Duodenal mucosa (tissue), 2 donors: ENCODE results near the gene CARHSP1.

Experiments
- H3K27ac ChIP-seq: one replicate; pipeline ENCODE4 v1.7.0; 2013; ENCODE audit warnings: low read depth, low read length
- H3K27me3 ChIP-seq, 2 donors: one replicate each; pipeline ENCODE4 v1.7.0; 2013; ENCODE audit warnings: low read length in 2 of 2, control low read depth in 1 of 2; ENCODE audit not compliant: insufficient read depth in 2 of 2, control insufficient read depth in 1 of 2
- H3K36me3 ChIP-seq, 2 donors: one replicate each; pipeline ENCODE4 v1.7.0; 2013; ENCODE audit warnings: low read length in 2 of 2, control low read depth in 1 of 2; ENCODE audit not compliant: insufficient read depth in 2 of 2, control insufficient read depth in 1 of 2
- H3K4me1 ChIP-seq, 2 donors: one replicate each; pipeline ENCODE4 v1.7.0; 2013; ENCODE audit warnings: low read length in 2 of 2, control low read depth in 1 of 2; ENCODE audit not compliant: insufficient read depth in 2 of 2, control insufficient read depth in 1 of 2
- H3K4me3 ChIP-seq, 2 donors: one replicate each; pipeline ENCODE4 v1.7.0; 2013; ENCODE audit warnings: low read length in 2 of 2, low read depth in 1 of 2
- H3K9ac ChIP-seq, 2 donors: one replicate each; pipeline ENCODE4 v1.7.0; 2013; ENCODE audit warnings: low read length in 2 of 2, low read depth in 1 of 2
- H3K9me3 ChIP-seq, 2 donors: one replicate each; pipeline ENCODE4 v1.7.0; 2013; ENCODE audit warnings: low read length in 2 of 2, control low read depth in 1 of 2; ENCODE audit not compliant: control insufficient read depth in 1 of 2

The CARHSP1 gene

DNA sequence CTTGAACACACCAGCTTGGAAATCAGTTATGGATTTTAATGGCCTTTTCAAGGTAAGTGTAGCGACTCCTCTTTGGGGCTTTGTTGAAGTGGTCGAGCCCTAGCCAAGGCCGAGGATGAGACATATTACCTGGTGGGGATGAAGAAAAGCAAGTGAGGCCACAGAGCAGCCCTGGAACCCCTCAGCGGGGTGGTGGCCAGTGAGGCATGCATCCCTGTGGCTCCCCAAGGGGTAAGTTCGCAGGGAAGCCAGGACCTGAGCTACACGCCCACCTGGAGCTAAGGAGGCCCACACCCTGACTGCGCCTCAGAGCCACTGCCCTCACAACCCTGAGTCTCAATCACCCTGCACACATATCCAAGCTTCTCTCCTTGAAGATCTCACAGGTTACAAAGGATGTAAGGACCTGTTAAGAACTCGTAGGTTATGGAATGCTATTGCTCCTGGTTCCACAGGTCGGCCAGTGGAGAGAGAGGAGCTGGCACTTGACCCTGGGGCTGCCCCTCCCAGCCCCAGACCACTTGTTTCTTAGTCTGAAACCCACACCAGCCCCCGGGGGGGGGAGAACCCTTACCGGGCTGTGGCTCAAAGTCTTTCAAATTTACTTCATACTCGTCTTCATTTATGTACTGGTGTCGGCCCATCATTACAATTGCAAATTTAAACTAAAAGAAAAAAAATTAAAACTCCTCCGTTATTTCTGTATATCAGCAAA, 25.3 kb upstream of the CARHSP1 start:
- Histone ChIP-seq H3K36me3 (peaks cover 74 to 96% of the 10 kb centered on the region in 2 donors), H3K27me3 (no peaks in the 10 kb centered on the region), H3K9ac (no peak overlapping the region), H3K4me3 (no peak overlapping the region), H3K27ac (no peak overlapping the region), H3K4me1 (peaks cover 6 to 8% of the 10 kb centered on the region in 2 donors), H3K9me3 (no peaks in the 10 kb centered on the region)

DNA sequence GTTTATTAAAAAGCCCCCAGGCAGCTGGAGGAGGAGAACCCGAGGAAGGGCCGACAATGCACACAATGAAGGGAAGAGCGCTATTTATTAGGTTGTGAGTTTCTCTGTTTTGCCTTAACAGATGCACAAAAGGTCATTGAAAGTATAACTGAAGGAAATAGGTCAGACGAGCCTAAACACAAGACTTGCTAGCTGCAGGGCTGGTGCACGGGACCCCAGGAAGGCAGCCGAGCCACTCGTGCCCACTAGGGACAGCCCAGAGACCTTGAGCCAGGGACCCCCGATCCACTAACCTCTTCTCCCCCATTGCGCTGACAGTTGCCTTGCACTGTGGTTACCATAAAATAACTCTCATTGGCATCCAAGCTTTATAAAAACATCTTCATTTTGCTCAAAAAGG, 24.6 kb upstream of the CARHSP1 start:
- Histone ChIP-seq H3K9ac (no peak overlapping the region), H3K27me3 (no peaks in the 10 kb centered on the region), H3K4me3 (no peak overlapping the region), H3K4me1 (peaks cover 6 to 8% of the 10 kb centered on the region in 2 donors), H3K36me3 (peaks cover 67 to 89% of the 10 kb centered on the region in 2 donors), H3K27ac (no peak overlapping the region), H3K9me3 (no peaks in the 10 kb centered on the region)

DNA sequence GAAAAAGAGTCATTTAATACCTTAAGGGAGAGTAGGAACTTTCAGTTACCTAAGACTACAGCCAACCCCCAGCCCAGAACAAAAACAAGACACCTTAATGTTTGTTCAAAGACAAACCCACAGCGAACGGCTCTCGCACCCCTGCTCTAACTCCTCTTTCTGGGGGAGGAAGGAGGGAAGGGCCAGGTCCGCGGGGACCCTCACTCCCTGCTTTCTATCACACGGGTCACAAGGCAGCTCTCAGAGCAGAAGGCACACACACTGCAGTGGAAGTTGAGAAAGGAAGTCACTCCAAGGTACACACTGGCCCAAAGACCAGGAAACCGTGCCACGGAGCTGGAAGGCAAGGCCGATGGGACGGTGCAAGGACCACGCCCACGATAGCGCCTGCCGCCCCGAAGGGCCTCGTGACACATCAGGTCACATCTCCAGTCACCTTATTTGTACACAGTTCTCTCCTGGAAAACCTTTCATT, 23.3 kb upstream of the CARHSP1 start:
- Histone ChIP-seq H3K36me3 (peaks cover 61 to 83% of the 10 kb centered on the region in 2 donors), H3K4me1 (peaks cover 6 to 8% of the 10 kb centered on the region in 2 donors), H3K9me3 (no peaks in the 10 kb centered on the region), H3K27me3 (no peaks in the 10 kb centered on the region), H3K4me3 (no peak overlapping the region), H3K27ac (no peak overlapping the region), H3K9ac (no peak overlapping the region)

- Histone ChIP-seq H3K9ac (no peak overlapping the region), H3K27me3 (no peaks in the 10 kb centered on the region), H3K27ac (no peak overlapping the region), H3K4me1 (peaks cover 18 to 20% of the 10 kb centered on the region in 2 donors), H3K4me3 (no peak overlapping the region), H3K9me3 (no peaks in the 10 kb centered on the region), H3K36me3 (peaks cover 51 to 68% of the 10 kb centered on the region in 2 donors)
Measured at GRCh38 chr16:8890549-8890921, 21.7 kb upstream of the CARHSP1 start.

- peaks cover 46 to 63% of the 10 kb centered on the region in 2 donors for H3K36me3 ChIP-seq
- H3K27me3 ChIP-seq, result no peaks in the 10 kb centered on the region
- no peak overlapping the region for H3K27ac ChIP-seq
- no peaks in the 10 kb centered on the region for H3K9me3 ChIP-seq
- peaks cover 23 to 25% of the 10 kb centered on the region in 2 donors for H3K4me1 ChIP-seq
- no peak overlapping the region for H3K4me3 ChIP-seq
- H3K9ac ChIP-seq, result no peak overlapping the region
Measured at GRCh38 chr16:8889893-8890548, 21.2 kb upstream of the CARHSP1 start.

GRCh38 chr16:8888951-8889892, 20.4 kb upstream of the CARHSP1 start:
- H3K9me3 ChIP-seq, result no peaks in the 10 kb centered on the region
- peaks cover 26 to 33% of the 10 kb centered on the region in 2 donors for H3K4me1 ChIP-seq
- no peaks in the 10 kb centered on the region for H3K27me3 ChIP-seq
- H3K27ac ChIP-seq, result no peak overlapping the region
- H3K36me3 ChIP-seq, result peaks cover 38 to 55% of the 10 kb centered on the region in 2 donors
- no peak overlapping the region for H3K4me3 ChIP-seq
- H3K9ac ChIP-seq, result no peak overlapping the region

- Histone ChIP-seq H3K9ac (no peak overlapping the region), H3K4me1 (peaks cover 26 to 37% of the 10 kb centered on the region in 2 donors), H3K36me3 (peaks cover 29 to 43% of the 10 kb centered on the region in 2 donors), H3K4me3 (no peak overlapping the region), H3K27ac (no peak overlapping the region), H3K27me3 (no peaks in the 10 kb centered on the region), H3K9me3 (no peaks in the 10 kb centered on the region)
Measured at GRCh38 chr16:8887952-8888560, 19.2 kb upstream of the CARHSP1 start.

DNA sequence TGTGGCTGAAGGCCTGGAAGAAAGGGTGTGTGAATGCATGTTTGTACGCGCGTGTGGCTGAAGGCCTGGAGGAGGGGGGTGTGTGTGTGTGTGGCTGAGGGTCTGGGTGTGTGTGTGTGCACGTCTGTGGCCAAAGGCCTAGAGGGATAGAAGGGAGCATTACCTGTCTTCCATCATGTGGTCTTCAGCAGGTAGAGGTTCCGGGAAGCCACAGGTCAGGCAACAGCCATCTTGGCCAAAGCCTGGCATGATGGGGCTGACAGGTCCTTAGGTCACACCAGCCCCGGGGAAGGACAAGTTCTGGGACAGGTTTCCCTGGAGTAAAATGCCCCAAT, 18.6 kb upstream of the CARHSP1 start:
- Histone ChIP-seq H3K9ac (no peak overlapping the region), H3K27me3 (no peaks in the 10 kb centered on the region), H3K27ac (no peak overlapping the region), H3K9me3 (no peaks in the 10 kb centered on the region), H3K4me3 (no peak overlapping the region), H3K4me1 (peaks cover 26 to 37% of the 10 kb centered on the region in 2 donors), H3K36me3 (peaks cover 29 to 38% of the 10 kb centered on the region in 2 donors)

DNA sequence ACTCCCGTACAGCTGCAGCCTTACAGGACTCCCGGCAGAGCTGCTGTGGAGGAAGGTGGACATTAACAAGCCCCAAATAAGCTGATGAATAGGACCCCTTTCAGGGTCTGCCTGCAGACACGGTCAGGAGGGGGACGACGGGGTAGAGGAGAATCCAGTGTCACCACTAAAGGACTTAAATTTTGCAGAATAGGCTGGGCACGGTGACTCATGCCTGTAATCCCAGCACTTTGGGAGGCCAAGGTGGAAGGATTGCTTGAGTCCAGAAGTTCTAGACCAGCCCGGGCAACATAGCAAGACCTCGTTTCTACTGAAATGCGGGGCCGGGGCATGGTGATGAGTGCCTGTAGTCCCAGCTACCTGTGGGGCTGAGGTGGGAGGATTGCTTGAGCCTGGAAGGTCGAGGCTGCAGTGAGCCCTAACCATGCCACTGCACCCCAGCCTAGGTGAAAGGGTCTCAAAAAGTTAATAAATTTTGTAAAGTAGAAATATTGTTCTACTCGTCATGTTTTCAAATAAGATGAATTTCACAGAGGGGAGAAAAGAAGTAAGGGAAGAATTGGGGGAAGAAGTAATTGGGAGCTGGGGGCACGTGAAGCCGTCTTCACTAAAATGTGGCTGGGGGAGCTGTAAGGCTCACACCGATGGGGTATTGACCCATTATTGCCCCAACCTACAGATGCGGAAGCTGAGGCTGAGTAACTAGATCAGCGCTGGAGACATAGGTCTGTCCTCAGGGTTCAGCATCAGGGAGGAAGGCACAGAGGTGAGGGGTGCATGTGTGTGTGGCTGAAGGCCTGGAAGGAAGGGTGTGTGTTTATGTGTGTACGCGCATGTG, 18.0 kb upstream of the CARHSP1 start:
- H3K27me3 ChIP-seq, result no peaks in the 10 kb centered on the region
- H3K27ac ChIP-seq, result no peak overlapping the region
- H3K36me3 ChIP-seq, result peaks cover 23 to 32% of the 10 kb centered on the region in 2 donors
- no peak overlapping the region for H3K4me3 ChIP-seq
- peaks cover 26 to 37% of the 10 kb centered on the region in 2 donors for H3K4me1 ChIP-seq
- no peak overlapping the region for H3K9ac ChIP-seq
- no peaks in the 10 kb centered on the region for H3K9me3 ChIP-seq
